Neural crest cell (in vitro differentiated cells): ENCODE measurements around the gene FLCN. TPM values are rescaled to one million over a fixed set of nuclear protein-coding genes. Genes with fewer than 3 reads are reported as not detected.
A peak's percentile ranks its signal among the peaks of the same experiment; 100 is the strongest.

Source experiments
- DNase-seq: peaks from one replicate; pipeline ENCODE4 v3.0.0; 2021; ENCODE audit warnings: low read depth, mixed read lengths, low spot score
- H3K27ac Mint-ChIP-seq: one replicate; pipeline ENCODE4 v1.8.0; 2021; ENCODE audit warnings: mild to moderate bottlenecking, mixed read lengths; ENCODE audit not compliant: unreplicated experiment
- H3K27me3 Mint-ChIP-seq: 2 replicates; pipeline ENCODE4 v1.8.0; 2021; ENCODE audit warnings: low read depth, mild to moderate bottlenecking, mixed read lengths
- H3K36me3 Mint-ChIP-seq: 2 replicates; pipeline ENCODE4 v1.8.0; 2021; ENCODE audit warnings: low read depth, mild to moderate bottlenecking, mixed read lengths
- H3K4me1 Mint-ChIP-seq: 2 replicates; pipeline ENCODE4 v1.8.0; 2021; ENCODE audit warnings: mixed read lengths
- H3K4me3 Mint-ChIP-seq: one replicate; pipeline ENCODE4 v1.8.0; 2021; ENCODE audit warnings: mild to moderate bottlenecking, mixed read lengths
- H3K9me3 Mint-ChIP-seq: 2 replicates; pipeline ENCODE4 v1.8.0; 2021; ENCODE audit warnings: mixed read lengths
- CTCF ChIP-seq: fragments of 200-600 bp; sonication (generic); conservative IDR thresholded peaks from 2 replicates; pipeline ENCODE4 v1.5.0; 2021; ENCODE audit warnings: antibody characterized with exemption, mild to moderate bottlenecking
- total RNA-seq: library from RNA; stranded (reverse); gene quantifications from 2 replicates; pipeline ENCODE4 v1.2.1, GENCODE V29; 2021

Gene FLCN
- total RNA-seq, 1 donor from 2014 or later = 38.7 TPM

GRCh38 chr17:17191961-17192381 lies 45.0 kb downstream of the FLCN start:
- Mint-ChIP-seq H3K27me3 (no peaks in the 10 kb centered on the region), H3K27ac (no peak overlapping the region), H3K9me3 (no peaks in the 10 kb centered on the region), H3K4me1 (peaks cover 7% of the 10 kb centered on the region), H3K4me3 (no peak overlapping the region), H3K36me3 (peaks cover 4% of the 10 kb centered on the region)
- DNase-seq = no peak
- no peak for TF ChIP-seq CTCF

GRCh38 chr17:17191346-17191792 lies 45.6 kb downstream of the FLCN start:
- peak overlapping the region; percentile 12 for H3K27ac Mint-ChIP-seq
- H3K36me3 Mint-ChIP-seq = peaks cover 4% of the 10 kb centered on the region
- TF ChIP-seq CTCF = no peak
- peaks cover 7% of the 10 kb centered on the region for H3K4me1 Mint-ChIP-seq
- H3K4me3 Mint-ChIP-seq = no peak overlapping the region
- H3K9me3 Mint-ChIP-seq = no peaks in the 10 kb centered on the region
- DNase-seq = no peak
- no peaks in the 10 kb centered on the region for H3K27me3 Mint-ChIP-seq

GRCh38 chr17:17190188-17190587 lies 46.8 kb downstream of the FLCN start:
- peaks cover 4% of the 10 kb centered on the region for H3K36me3 Mint-ChIP-seq

GRCh38 chr17:17189559-17189958 lies 47.4 kb downstream of the FLCN start:
- Mint-ChIP-seq H3K27ac (no peak overlapping the region), H3K4me3 (no peak overlapping the region)
- no peak for DNase-seq

More at GRCh38 chr17:17190188-17190587, 46.8 kb downstream of the FLCN start:
- H3K9me3 Mint-ChIP-seq = no peaks in the 10 kb centered on the region
- H3K4me3 Mint-ChIP-seq = no peak overlapping the region
- TF ChIP-seq CTCF = no peak
- H3K4me1 Mint-ChIP-seq = peaks cover 7% of the 10 kb centered on the region
- no peak for DNase-seq
- H3K27ac Mint-ChIP-seq = no peak overlapping the region
- no peaks in the 10 kb centered on the region for H3K27me3 Mint-ChIP-seq

GRCh38 chr17:17188586-17188985 lies 48.4 kb downstream of the FLCN start:
- Mint-ChIP-seq H3K27me3 (no peaks in the 10 kb centered on the region), H3K27ac (peak overlapping the region; percentile 44), H3K9me3 (no peaks in the 10 kb centered on the region), H3K4me3 (no peak overlapping the region), H3K36me3 (peaks cover 4% of the 10 kb centered on the region), H3K4me1 (peaks cover 7% of the 10 kb centered on the region)
- no peak for TF ChIP-seq CTCF
- DNase-seq = no peak

More at GRCh38 chr17:17189559-17189958, 47.4 kb downstream of the FLCN start:
- Mint-ChIP-seq H3K4me1 (peaks cover 7% of the 10 kb centered on the region), H3K9me3 (no peaks in the 10 kb centered on the region), H3K36me3 (peaks cover 4% of the 10 kb centered on the region), H3K27me3 (no peaks in the 10 kb centered on the region)
- no peak for TF ChIP-seq CTCF
